ENCODE data around the gene ABHD8.

ABHD8 gene

GRCh38 chr19:17294051-17294891 is 9.0 kb downstream of the ABHD8 start:
- TF ChIP-seq MAX (IDR thresholded peaks at IDR 0.05): 0 out of 2 replicates have a peak, but pooled peaks have one; percentile 47
- TF ChIP-seq USF1 (IDR thresholded peaks at IDR 0.05): no peak
- TF ChIP-seq RAD21 (IDR thresholded peaks at IDR 0.05; ENCODE audit: low read depth): no peak
- TF ChIP-seq CREB1 (IDR thresholded peaks at IDR 0.05; ENCODE audit: low read depth): no peak
- no peak for TF ChIP-seq FOXM1 (IDR thresholded peaks at IDR 0.05; ENCODE audit: borderline replicate concordance, low read depth)

GRCh38 chr19:17293605-17294004 is 9.6 kb downstream of the ABHD8 start:
- TF ChIP-seq CEBPB (IDR thresholded peaks at IDR 0.05): no peak
- TF ChIP-seq FOXM1 (IDR thresholded peaks at IDR 0.05; ENCODE audit: borderline replicate concordance, low read depth): no peak
- TF ChIP-seq NFIC (IDR thresholded peaks at IDR 0.05): no peak
- TF ChIP-seq ZBTB7A (IDR thresholded peaks at IDR 0.05; ENCODE audit: low read depth): no peak
- TF ChIP-seq EP300 (IDR thresholded peaks at IDR 0.05; ENCODE audit: borderline replicate concordance): no peak
- no peak for TF ChIP-seq TEAD4 (IDR thresholded peaks at IDR 0.05)
- TF ChIP-seq EGR1 (IDR thresholded peaks at IDR 0.05): no peak

- TF ChIP-seq CREB1 (IDR thresholded peaks at IDR 0.05; ENCODE audit: low read depth): no peak
- TF ChIP-seq USF1 (IDR thresholded peaks at IDR 0.05): peak; percentile 3; the same call in 1 of the 2 replicates
- no peak for TF ChIP-seq FOXM1 (IDR thresholded peaks at IDR 0.05; ENCODE audit: borderline replicate concordance, low read depth)
- peak; percentile 21; the same call in 1 of the 2 replicates for TF ChIP-seq NFIC (IDR thresholded peaks at IDR 0.05)
- peak; percentile 84 for TF ChIP-seq ZBTB7A (IDR thresholded peaks at IDR 0.05; ENCODE audit: low read depth)
- no peak for TF ChIP-seq REST (IDR thresholded peaks at IDR 0.05; ENCODE audit: low read depth)
- TF ChIP-seq TEAD4 (IDR thresholded peaks at IDR 0.05): peak; percentile 59
- TF ChIP-seq EGR1 (IDR thresholded peaks at IDR 0.05): no peak
- TF ChIP-seq TCF12 (IDR thresholded peaks at IDR 0.05; ENCODE audit: low read depth): peak; percentile 34; the same call in 1 of the 2 replicates
- TF ChIP-seq CEBPB (IDR thresholded peaks at IDR 0.05): no peak
- peak; percentile 55 for TF ChIP-seq YY1 (IDR thresholded peaks at IDR 0.05; ENCODE audit: low read depth)
- peak; percentile 63; the same call in 1 of the 2 replicates for TF ChIP-seq TAF1 (IDR thresholded peaks at IDR 0.05; ENCODE audit: low read depth)
- TF ChIP-seq RAD21 (IDR thresholded peaks at IDR 0.05; ENCODE audit: low read depth): peak; percentile 82
- TF ChIP-seq EP300 (IDR thresholded peaks at IDR 0.05; ENCODE audit: borderline replicate concordance): no peak
- TF ChIP-seq MAX (IDR thresholded peaks at IDR 0.05): peak; percentile 92
Measured at GRCh38 chr19:17292301-17293074, 10.7 kb downstream of the ABHD8 start.

- TF ChIP-seq CEBPB (IDR thresholded peaks at IDR 0.05) (no peak), YY1 (IDR thresholded peaks at IDR 0.05; ENCODE audit: low read depth) (no peak), TEAD4 (IDR thresholded peaks at IDR 0.05) (no peak), MAX (IDR thresholded peaks at IDR 0.05) (no peak), NFIC (IDR thresholded peaks at IDR 0.05) (no peak), EGR1 (IDR thresholded peaks at IDR 0.05) (no peak), USF1 (IDR thresholded peaks at IDR 0.05) (no peak), REST (IDR thresholded peaks at IDR 0.05; ENCODE audit: low read depth) (no peak)
Measured at GRCh38 chr19:17289489-17289888, 13.7 kb downstream of the ABHD8 start.

- TF ChIP-seq USF1 (IDR thresholded peaks at IDR 0.05) (no peak), TAF1 (IDR thresholded peaks at IDR 0.05; ENCODE audit: low read depth) (no peak), ZBTB7A (IDR thresholded peaks at IDR 0.05; ENCODE audit: low read depth) (no peak), MAX (IDR thresholded peaks at IDR 0.05) (no peak), CREB1 (IDR thresholded peaks at IDR 0.05; ENCODE audit: low read depth) (no peak), NFIC (IDR thresholded peaks at IDR 0.05) (no peak), YY1 (IDR thresholded peaks at IDR 0.05; ENCODE audit: low read depth) (no peak), FOXM1 (IDR thresholded peaks at IDR 0.05; ENCODE audit: borderline replicate concordance, low read depth) (no peak), TEAD4 (IDR thresholded peaks at IDR 0.05) (no peak), TCF12 (IDR thresholded peaks at IDR 0.05; ENCODE audit: low read depth) (no peak), CEBPB (IDR thresholded peaks at IDR 0.05) (no peak), RAD21 (IDR thresholded peaks at IDR 0.05; ENCODE audit: low read depth) (no peak)
Measured at GRCh38 chr19:17286752-17287151, 16.5 kb downstream of the ABHD8 start.
